ENCODE measurements around the gene EPM2A. TPM values are rescaled to one million over a fixed set of nuclear protein-coding genes. Genes with fewer than 3 reads are reported as not detected.
"Not testable (repeated sequence)": the region's sequence is repeated elsewhere in the genome, so short reads cannot be mapped to it uniquely, and the experiment has no call there.

Gene EPM2A
- 12.6 TPM for polyA plus RNA-seq (2012; ENCODE audit: insufficient read depth, insufficient read length)

GRCh38 chr6:145735356-145736165, at the start of gene EPM2A:
EPM2A (minus strand) TSS chr6:145735520; CDS start chr6:145735498, 22 bp downstream.
- H3K4me3 ChIP-seq (ENCODE audit: low read length), result peak within 1 kb of the TSS; percentile 73
- DNase-seq (ENCODE audit: low read depth, low spot score), result peak; percentile 83

- no peak for DNase-seq (ENCODE audit: low read depth, low spot score)
- no peak overlapping the region for H3K4me3 ChIP-seq (ENCODE audit: low read length)
Measured at GRCh38 chr6:145784683-145785082, 49.4 kb upstream of the EPM2A start.

GRCh38 chr6:145783796-145784195, 48.5 kb upstream of the EPM2A start:
- H3K4me3 ChIP-seq (ENCODE audit: low read length), result no peak overlapping the region
- peak; percentile 17 for DNase-seq (ENCODE audit: low read depth, low spot score)

GRCh38 chr6:145772846-145773245, 37.5 kb upstream of the EPM2A start:
- DNase-seq (ENCODE audit: low read depth, low spot score), result no peak
- no peak overlapping the region for H3K4me3 ChIP-seq (ENCODE audit: low read length)

GRCh38 chr6:145765449-145765848, 30.1 kb upstream of the EPM2A start:
- DNase-seq (ENCODE audit: low read depth, low spot score), result no peak
- no peak overlapping the region for H3K4me3 ChIP-seq (ENCODE audit: low read length)

GRCh38 chr6:145763742-145764141, 28.4 kb upstream of the EPM2A start:
- no peak overlapping the region for H3K4me3 ChIP-seq (ENCODE audit: low read length)
- DNase-seq (ENCODE audit: low read depth, low spot score), result no peak

GRCh38 chr6:145761584-145761983, 26.3 kb upstream of the EPM2A start:
- DNase-seq (ENCODE audit: low read depth, low spot score), result peak; percentile 6
- H3K4me3 ChIP-seq (ENCODE audit: low read length), result no peak overlapping the region

GRCh38 chr6:145758113-145758512, 22.8 kb upstream of the EPM2A start:
- DNase-seq (ENCODE audit: low read depth, low spot score), result no peak
- H3K4me3 ChIP-seq (ENCODE audit: low read length), result no peak overlapping the region

GRCh38 chr6:145756170-145756662, 20.9 kb upstream of the EPM2A start:
- no peak for DNase-seq (ENCODE audit: low read depth, low spot score)
- no peak overlapping the region for H3K4me3 ChIP-seq (ENCODE audit: low read length)

GRCh38 chr6:145755682-145756081, 20.4 kb upstream of the EPM2A start:
- H3K4me3 ChIP-seq (ENCODE audit: low read length), result no peak overlapping the region
- no peak for DNase-seq (ENCODE audit: low read depth, low spot score)

GRCh38 chr6:145752638-145753037, 17.3 kb upstream of the EPM2A start:
- no peak for DNase-seq (ENCODE audit: low read depth, low spot score)
- H3K4me3 ChIP-seq (ENCODE audit: low read length), result no peak overlapping the region

GRCh38 chr6:145749632-145750031, 14.3 kb upstream of the EPM2A start:
- DNase-seq (ENCODE audit: low read depth, low spot score), result peak; percentile 33
- no peak overlapping the region for H3K4me3 ChIP-seq (ENCODE audit: low read length)

GRCh38 chr6:145745861-145746260, 10.5 kb upstream of the EPM2A start:
- no peak for DNase-seq (ENCODE audit: low read depth, low spot score)
- no peak overlapping the region for H3K4me3 ChIP-seq (ENCODE audit: low read length)

- no peak for DNase-seq (ENCODE audit: low read depth, low spot score)
- H3K4me3 ChIP-seq (ENCODE audit: low read length), result no peak overlapping the region
Measured at GRCh38 chr6:145744619-145745018, 9.3 kb upstream of the EPM2A start.

- no peak for DNase-seq (ENCODE audit: low read depth, low spot score)
- no peak overlapping the region for H3K4me3 ChIP-seq (ENCODE audit: low read length)
Measured at GRCh38 chr6:145743332-145743731, 8.0 kb upstream of the EPM2A start.

GRCh38 chr6:145742472-145742871, 7.2 kb upstream of the EPM2A start:
- not testable (repeated sequence) for H3K4me3 ChIP-seq (ENCODE audit: low read length); DNase-seq (ENCODE audit: low read depth, low spot score)

- not testable (repeated sequence) for H3K4me3 ChIP-seq (ENCODE audit: low read length); DNase-seq (ENCODE audit: low read depth, low spot score)
Measured at GRCh38 chr6:145739685-145740084, 4.4 kb upstream of the EPM2A start.

- DNase-seq (ENCODE audit: low read depth, low spot score), result no peak
- H3K4me3 ChIP-seq (ENCODE audit: low read length), result no peak overlapping the region
Measured at GRCh38 chr6:145738265-145738664, 2.9 kb upstream of the EPM2A start.

GRCh38 chr6:145736661-145737144, 1.4 kb upstream of the EPM2A start:
- no peak for DNase-seq (ENCODE audit: low read depth, low spot score)
- no peak overlapping the region for H3K4me3 ChIP-seq (ENCODE audit: low read length)

GRCh38 chr6:145734486-145735355, 599 bp downstream of the EPM2A start:
- H3K4me3 ChIP-seq (ENCODE audit: low read length), result peak overlapping the region; percentile 73
- DNase-seq (ENCODE audit: low read depth, low spot score), result peak; percentile 71
